Ishikawa (cell line): ENCODE results near the gene ACTG1.

Source experiments
- CEBPB ChIP-seq: IDR thresholded peaks from 2 replicates; pipeline ENCODE4 v1.6.1; 2012
- EGR1 ChIP-seq: IDR thresholded peaks from 2 replicates; pipeline ENCODE4 v1.6.1; 2012
- EP300 ChIP-seq: IDR thresholded peaks from 2 replicates; pipeline ENCODE4 v1.6.1; 2012; ENCODE audit warnings: borderline replicate concordance
- FOXM1 ChIP-seq: IDR thresholded peaks from 2 replicates; pipeline ENCODE4 v1.6.1; 2012; ENCODE audit warnings: low read depth, borderline replicate concordance
- RAD21 ChIP-seq: IDR thresholded peaks from 2 replicates; pipeline ENCODE4 v1.6.1; 2012; ENCODE audit warnings: low read depth
- TAF1 ChIP-seq: IDR thresholded peaks from 2 replicates; pipeline ENCODE4 v1.6.1; 2012; ENCODE audit warnings: low read depth, mild to moderate bottlenecking
- TEAD4 ChIP-seq: IDR thresholded peaks from 2 replicates; pipeline ENCODE4 v1.6.1; 2012
- TF ChIP-seq, protein P1 (sequence below): IDR thresholded peaks from 2 replicates; pipeline ENCODE4 v1.6.1; 2012

DNA sequence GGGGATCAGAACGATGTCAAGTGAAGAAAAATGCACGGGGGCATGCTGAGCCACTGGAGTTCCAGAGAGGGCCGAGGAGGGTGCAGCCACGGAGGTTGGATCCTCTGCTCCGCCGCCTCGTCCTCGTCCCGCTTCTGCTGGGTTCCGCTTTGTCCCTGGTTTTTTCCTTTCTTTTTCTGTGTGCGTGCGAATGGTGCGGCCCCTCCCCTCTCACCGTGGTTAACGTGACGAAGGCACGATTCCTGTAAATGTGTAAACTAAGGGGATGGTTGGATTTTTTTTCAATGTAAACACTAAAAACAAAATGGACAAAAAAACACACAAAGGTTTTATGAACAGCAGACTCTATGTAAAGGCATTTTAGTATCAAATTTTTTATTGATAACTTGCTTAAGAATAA lies 46.7 kb downstream of the ACTG1 start:
- TF ChIP-seq EGR1, result no peak
- no peak for TF ChIP-seq TEAD4
- TF ChIP-seq TAF1, result no peak
- no peak for TF ChIP-seq FOXM1
- no peak for TF ChIP-seq CEBPB
- TF ChIP-seq, protein P1, sequence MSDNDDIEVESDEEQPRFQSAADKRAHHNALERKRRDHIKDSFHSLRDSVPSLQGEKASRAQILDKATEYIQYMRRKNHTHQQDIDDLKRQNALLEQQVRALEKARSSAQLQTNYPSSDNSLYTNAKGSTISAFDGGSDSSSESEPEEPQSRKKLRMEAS, result no peak
- no peak for TF ChIP-seq RAD21
- TF ChIP-seq EP300, result no peak
